ENCODE data around the gene SEMA3A.

DNA sequence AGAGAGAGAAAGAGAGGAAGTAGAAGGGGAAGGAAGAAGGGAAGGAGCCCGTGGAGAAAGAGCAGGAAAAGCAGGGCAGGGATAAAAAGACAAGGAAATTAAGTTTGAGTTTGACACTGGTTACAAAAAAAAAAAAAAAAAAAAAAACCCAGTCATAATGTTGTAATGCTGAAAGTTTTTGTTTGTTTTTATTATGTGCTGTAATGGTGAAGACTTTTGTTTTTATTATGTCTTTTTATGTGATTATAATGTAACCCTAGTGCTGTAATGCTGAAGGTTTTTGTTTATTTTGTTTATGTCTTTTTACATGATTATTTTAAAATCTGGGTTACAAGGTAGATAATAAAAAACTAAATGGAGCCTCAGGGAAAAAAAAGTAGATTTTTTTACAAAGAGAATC lies 184.8 kb downstream of the SEMA3A start:
- no peak for TF ChIP-seq EZH2phosphoT487 (IDR thresholded peaks at IDR 0.05; ENCODE audit: low read depth)
- TF ChIP-seq, protein P1, sequence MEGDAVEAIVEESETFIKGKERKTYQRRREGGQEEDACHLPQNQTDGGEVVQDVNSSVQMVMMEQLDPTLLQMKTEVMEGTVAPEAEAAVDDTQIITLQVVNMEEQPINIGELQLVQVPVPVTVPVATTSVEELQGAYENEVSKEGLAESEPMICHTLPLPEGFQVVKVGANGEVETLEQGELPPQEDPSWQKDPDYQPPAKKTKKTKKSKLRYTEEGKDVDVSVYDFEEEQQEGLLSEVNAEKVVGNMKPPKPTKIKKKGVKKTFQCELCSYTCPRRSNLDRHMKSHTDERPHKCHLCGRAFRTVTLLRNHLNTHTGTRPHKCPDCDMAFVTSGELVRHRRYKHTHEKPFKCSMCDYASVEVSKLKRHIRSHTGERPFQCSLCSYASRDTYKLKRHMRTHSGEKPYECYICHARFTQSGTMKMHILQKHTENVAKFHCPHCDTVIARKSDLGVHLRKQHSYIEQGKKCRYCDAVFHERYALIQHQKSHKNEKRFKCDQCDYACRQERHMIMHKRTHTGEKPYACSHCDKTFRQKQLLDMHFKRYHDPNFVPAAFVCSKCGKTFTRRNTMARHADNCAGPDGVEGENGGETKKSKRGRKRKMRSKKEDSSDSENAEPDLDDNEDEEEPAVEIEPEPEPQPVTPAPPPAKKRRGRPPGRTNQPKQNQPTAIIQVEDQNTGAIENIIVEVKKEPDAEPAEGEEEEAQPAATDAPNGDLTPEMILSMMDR (IDR thresholded peaks at IDR 0.05; ENCODE audit: low read depth, low read length), result no peak

Measured in OCI-LY3 (cell line).